Suprapubic skin (tissue), 3 donors: ENCODE data around the gene CBFA2T3.

Experiments
- CTCF ChIP-seq, 2 donors: fragments of 200-600 bp in 1 of 2; fragments of 450-650 bp in 1 of 2; sonication (generic) in 1 of 2; IDR thresholded peaks; one replicate each; pipeline ENCODE4 v1.5.1; 2016 to 2019; ENCODE audit warnings: antibody characterized with exemption in 2 of 2, mild to moderate bottlenecking in 1 of 2, moderate library complexity in 1 of 2
- POLR2A ChIP-seq, 2 donors: fragments of 450-650 bp; IDR thresholded peaks; one replicate each; pipeline ENCODE4 v1.6.1; 2017; ENCODE audit warnings: antibody characterized with exemption in 2 of 2, mild to moderate bottlenecking in 2 of 2, moderate library complexity in 2 of 2

GRCh38 chr16:88836791-88837190, 140.2 kb downstream of the CBFA2T3 start:
- TF ChIP-seq CTCF (IDR thresholded peaks at IDR 0.05) (no peak), POLR2A (IDR thresholded peaks at IDR 0.05) (no peak)
